Brain pericyte (primary cell): ENCODE data around the gene GPR160.
"Not testable (repeated sequence)": the region's sequence is repeated elsewhere in the genome, so short reads cannot be mapped to it uniquely, and the experiment has no call there.

ENCODE experiments used
- DNase-seq: peaks from one replicate; pipeline ENCODE4 v3.0.0-alpha.2; 2012; ENCODE audit warnings: low read depth, low spot score

The GPR160 gene

DNA sequence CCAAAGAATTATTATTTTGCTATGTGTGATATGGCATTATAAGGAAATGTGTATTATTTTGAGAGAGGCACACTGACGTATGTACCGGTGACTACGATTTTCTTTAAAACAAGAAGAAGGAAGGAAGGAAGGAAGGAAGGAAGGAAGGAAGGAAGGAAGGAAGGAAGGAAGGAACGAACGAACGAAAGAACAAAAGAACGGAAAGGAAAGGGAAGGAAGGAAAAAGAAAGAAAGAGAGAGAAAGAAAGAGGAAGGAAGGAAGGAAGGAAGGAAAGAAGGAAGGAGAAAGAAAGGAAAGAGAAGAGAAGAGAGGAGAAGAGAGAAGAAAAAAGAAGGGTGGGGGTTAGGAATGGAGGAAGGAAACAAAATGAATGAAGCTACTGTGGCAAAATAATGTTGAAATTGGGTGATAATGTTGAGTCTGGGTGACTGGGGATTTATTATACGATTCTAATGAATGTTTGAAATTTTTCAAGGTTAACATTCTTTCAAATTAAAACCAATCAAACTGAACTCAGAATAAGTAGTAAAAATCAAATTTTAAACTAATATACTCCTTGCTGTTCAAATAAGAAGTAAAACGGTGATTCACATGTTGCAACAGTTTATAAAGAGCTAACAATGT is 73.5 kb downstream of the GPR160 start:
- DNase-seq = no peak

DNA sequence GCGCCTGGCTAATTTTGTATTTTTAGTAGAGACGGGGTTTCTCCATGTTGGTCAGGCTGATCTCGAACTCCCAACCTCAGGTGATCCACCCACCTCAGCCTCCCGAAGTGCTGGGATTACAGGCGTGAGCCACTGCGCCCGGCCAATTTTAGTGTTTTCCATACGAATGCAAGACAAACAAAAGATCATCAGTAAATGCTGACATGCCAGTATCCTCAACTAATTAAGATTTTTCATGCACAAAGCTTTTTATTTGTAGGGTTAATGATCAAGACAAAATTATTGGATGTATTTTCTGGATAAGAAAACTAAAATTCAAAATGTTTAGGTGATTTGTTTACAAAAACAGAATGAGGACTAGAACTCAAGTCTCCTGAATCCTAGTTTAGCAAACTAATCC is 76.4 kb downstream of the GPR160 start:
- not testable (repeated sequence) for DNase-seq

DNA sequence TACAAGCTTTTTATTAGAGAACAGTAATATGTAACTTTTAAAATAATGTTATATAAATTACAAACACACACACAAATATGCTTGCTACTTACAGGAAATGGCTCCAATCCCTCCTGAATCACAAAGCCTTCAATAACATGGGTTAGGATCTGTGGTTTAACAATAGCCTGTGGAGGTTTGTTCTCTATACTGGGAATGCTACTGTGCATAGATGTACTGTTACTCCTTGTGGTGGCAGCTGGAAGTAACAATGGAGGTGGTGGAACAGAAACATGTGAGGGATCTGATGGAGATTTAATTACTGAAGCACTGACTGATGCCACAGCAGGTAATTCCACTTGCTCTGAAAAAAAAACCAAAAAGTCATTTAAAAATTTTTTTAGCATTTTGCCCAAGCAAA is 79.3 kb downstream of the GPR160 start:
- no peak for DNase-seq

DNA sequence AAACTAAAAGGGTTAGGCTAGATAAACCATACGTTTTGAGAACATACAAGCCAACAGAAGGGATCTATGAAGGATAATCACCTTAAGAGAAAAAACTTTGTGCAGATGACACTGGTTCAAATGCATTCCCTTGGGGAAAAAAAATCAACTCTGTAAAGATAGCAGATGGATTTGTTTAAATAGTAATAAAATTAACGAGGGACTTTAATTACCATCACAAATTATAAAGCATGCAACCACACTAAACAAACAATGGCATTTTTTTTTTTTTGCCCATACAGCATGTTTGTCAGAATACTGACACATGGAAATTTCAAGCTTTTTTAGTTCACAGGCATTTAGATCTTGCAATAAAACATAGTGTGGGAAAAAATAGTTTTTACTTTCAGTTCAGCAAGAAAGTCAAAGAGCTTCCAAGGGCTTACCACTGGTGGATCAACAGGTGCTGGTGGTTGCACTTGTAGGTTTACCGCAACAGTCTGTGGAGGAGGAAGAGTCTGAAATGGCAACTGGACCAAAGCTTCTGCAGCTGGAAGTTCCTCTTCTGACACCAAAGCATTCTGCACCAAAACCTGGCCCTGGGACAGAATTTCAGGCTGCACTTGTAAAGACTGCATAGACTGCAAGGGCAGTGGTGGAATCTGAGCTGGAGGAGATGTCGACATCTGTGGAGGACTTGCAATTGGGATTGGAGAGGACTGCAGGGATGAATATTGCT is 90.6 kb downstream of the GPR160 start:
- no peak for DNase-seq

DNA sequence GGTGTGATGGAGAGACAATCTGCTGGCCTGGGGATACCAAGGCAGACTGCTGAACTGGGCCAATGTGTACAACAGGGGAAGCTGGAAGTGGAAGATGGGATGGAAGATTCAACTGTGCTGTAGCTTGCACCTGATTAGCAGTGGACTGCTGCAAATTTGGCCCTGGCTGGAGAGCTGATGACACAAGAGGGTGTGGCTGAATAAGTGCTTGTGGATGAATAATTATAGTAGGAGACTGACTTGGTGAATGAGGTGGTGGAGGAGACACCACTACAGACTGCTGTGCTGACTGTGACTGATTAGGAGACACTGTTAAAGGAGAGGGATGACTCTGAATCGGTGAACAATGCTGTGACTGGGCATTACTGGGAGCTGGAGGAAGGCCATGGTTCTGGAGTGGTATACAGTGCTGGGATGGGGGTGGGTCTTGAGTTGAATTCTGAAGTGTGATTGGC is 91.2 kb downstream of the GPR160 start:
- DNase-seq = no peak

GRCh38 chr3:170130532-170130931 is 92.7 kb downstream of the GPR160 start:
- no peak for DNase-seq

- DNase-seq = no peak
Observed at GRCh38 chr3:170132335-170132734, 94.5 kb downstream of the GPR160 start.
